ENCODE measurements around the gene PSORS1C1. TPM values are rescaled to one million over a fixed set of nuclear protein-coding genes. Genes with fewer than 3 reads are reported as not detected.

The PSORS1C1 gene
- total RNA-seq, 1 donor from 2014 or later, result 4.7 TPM

DNA sequence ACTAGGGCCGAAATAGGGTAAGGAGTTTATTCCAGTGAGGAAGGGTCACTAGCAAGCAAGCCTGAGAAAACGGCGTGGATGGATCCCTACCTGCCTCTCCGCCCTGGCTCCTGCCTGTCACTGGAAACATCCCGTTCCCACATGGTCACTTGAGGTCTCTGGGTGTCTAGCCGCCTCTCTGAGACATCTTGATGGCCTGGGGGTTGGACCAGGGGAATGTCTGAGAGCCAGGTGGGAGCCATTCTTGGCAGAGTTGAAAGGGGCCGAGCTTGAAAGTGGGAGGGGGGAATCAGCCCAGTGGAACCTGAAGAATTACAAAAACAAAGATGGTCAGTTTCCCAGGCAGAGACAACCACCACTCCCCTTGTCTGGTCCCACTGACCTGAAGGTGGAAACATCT, 42.0 kb downstream of the PSORS1C1 start:
- no peak overlapping the region for H3K4me3 ChIP-seq
- H3K27ac ChIP-seq (replicated peaks), result no peak overlapping the region
- H3K4me1 ChIP-seq, result peaks cover 31% of the 10 kb centered on the region
- TF ChIP-seq, protein P1, sequence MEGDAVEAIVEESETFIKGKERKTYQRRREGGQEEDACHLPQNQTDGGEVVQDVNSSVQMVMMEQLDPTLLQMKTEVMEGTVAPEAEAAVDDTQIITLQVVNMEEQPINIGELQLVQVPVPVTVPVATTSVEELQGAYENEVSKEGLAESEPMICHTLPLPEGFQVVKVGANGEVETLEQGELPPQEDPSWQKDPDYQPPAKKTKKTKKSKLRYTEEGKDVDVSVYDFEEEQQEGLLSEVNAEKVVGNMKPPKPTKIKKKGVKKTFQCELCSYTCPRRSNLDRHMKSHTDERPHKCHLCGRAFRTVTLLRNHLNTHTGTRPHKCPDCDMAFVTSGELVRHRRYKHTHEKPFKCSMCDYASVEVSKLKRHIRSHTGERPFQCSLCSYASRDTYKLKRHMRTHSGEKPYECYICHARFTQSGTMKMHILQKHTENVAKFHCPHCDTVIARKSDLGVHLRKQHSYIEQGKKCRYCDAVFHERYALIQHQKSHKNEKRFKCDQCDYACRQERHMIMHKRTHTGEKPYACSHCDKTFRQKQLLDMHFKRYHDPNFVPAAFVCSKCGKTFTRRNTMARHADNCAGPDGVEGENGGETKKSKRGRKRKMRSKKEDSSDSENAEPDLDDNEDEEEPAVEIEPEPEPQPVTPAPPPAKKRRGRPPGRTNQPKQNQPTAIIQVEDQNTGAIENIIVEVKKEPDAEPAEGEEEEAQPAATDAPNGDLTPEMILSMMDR (IDR thresholded peaks at IDR 0.05; ENCODE audit: borderline replicate concordance), result no peak
- DNase-seq, result no peak
- peaks cover 19% of the 10 kb centered on the region for H3K36me3 ChIP-seq
- no peaks in the 10 kb centered on the region for H3K27me3 ChIP-seq (ENCODE audit: low read depth)
- H3K9me3 ChIP-seq (replicated peaks), result no peaks in the 10 kb centered on the region
- intact Hi-C loops (cut with micrococcal nuclease), result no loop called here

- Histone ChIP-seq H3K4me3 (peak within 1 kb of the TSS; percentile 73), H3K27ac (replicated peaks) (peak within 1 kb of the TSS; percentile 79), H3K36me3 (peaks cover 19% of the 10 kb centered on the region), H3K9me3 (replicated peaks) (no peaks in the 10 kb centered on the region), H3K4me1 (peaks cover 31% of the 10 kb centered on the region), H3K27me3 (ENCODE audit: low read depth) (no peaks in the 10 kb centered on the region)
- TF ChIP-seq, protein P1 (IDR thresholded peaks at IDR 0.05; ENCODE audit: borderline replicate concordance), result no peak
- no peak for DNase-seq
- intact Hi-C loops (cut with micrococcal nuclease), result no loop called here
Measured at GRCh38 chr6:31157513-31158139, 43.0 kb downstream of the PSORS1C1 start, which contains the start of gene CCHCR1. Gene CCHCR1, minus strand, starts transcription at chr6:31157802. Its CDS starts 202 bp downstream, at chr6:31157600.

DNA sequence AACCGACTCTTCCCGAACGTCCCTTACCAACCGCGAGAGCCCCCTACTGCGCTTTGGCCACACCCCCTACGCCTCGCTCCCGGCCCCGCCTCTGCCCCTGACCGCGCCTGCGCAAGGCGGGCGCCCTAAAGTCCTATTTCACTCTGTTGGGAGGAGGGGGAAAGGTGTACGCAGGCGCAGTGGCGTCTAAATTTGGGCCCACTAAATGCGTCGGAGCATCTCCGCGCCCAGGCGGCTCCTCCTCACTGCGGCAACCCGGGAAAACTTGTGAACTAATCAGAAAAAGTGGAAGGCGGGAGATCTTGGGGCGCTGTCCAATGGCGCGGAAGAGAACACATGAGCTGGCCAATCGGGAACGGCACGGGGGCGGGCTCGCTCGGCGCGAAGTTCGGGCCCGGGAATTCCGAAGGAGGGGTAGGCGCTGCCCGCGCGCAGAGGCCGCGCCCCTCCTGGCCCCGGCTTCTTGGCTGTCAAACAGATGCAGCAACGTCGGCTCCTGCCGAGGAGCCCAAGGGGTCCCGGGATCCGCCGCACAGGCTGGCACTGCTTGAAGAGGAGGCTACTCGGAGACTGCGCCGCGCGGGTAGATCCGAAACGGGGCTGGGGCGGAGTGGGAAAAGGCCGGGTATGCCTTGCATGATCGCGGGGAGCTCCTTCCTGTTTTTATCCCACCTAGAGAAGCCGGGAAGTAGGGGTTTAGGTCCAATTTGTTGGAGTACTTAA, 43.7 kb downstream of the PSORS1C1 start, which contains the start of gene TCF19:
TCF19 (plus strand) TSS at position 450 of the 723 bp plus-strand sequence. CDS start 881 bp downstream, outside the sequence.
- Histone ChIP-seq H3K27me3 (ENCODE audit: low read depth) (no peaks in the 10 kb centered on the region), H3K36me3 (peaks cover 19% of the 10 kb centered on the region), H3K4me3 (peak within 1 kb of the TSS; percentile 73), H3K4me1 (peaks cover 31% of the 10 kb centered on the region), H3K9me3 (replicated peaks) (no peaks in the 10 kb centered on the region), H3K27ac (replicated peaks) (peak within 1 kb of the TSS; percentile 79)
- TF ChIP-seq, protein P1 (IDR thresholded peaks at IDR 0.05; ENCODE audit: borderline replicate concordance), result no peak
- DNase-seq, result peak; percentile 99
- intact Hi-C loops (cut with micrococcal nuclease), result no loop called here

DNA sequence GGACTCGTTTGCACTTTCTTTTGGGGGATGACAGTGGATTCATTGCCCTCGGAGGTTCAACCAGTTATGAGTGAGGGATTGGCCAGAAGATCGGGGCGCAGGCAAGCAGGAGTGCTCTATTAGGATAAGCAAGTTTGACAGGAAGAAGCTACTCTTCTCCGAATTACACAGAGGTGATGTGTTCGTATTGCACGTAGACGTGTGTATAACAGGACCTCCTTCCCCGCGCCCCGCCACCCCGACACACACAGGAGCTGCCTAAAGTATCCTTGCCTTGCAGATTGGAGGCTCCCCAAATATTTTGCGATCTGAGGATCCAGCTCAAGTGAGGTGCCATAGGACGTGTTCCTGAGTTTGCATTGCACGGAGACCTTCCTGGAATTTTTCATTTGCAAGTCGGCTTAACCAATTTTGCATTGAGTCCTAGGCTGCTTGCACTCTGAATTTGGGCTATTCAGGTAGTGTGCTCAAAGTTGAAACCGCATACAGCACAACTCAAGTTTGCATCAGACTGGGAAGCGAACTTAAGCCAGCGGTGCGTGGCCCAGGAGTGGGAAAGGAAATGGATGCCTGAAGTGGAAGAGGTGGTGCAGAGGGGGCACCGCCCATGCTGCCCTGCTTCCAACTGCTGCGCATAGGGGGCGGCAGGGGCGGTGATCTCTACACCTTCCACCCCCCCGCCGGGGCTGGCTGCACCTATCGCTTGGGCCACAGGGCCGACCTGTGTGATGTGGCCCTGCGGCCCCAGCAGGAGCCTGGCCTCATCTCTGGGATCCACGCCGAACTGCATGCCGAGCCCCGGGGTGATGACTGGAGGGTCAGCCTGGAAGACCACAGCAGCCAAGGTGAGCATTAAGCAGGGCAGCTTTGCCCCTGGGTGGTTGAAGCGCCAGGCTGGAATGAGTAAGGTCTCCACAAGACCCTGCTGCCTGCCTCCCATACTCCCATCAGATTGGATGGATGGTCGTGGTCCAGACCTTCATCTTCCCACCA, 44.6 kb downstream of the PSORS1C1 start:
- H3K27ac ChIP-seq (replicated peaks), result peak overlapping the region; percentile 79
- intact Hi-C loops (cut with micrococcal nuclease), result no loop called here
- DNase-seq, result no peak
- no peaks in the 10 kb centered on the region for H3K27me3 ChIP-seq (ENCODE audit: low read depth)
- TF ChIP-seq, protein P1 (IDR thresholded peaks at IDR 0.05; ENCODE audit: borderline replicate concordance), result no peak
- peaks cover 15% of the 10 kb centered on the region for H3K36me3 ChIP-seq
- peak overlapping the region; percentile 73 for H3K4me3 ChIP-seq
- no peaks in the 10 kb centered on the region for H3K9me3 ChIP-seq (replicated peaks)
- H3K4me1 ChIP-seq, result peaks cover 35% of the 10 kb centered on the region
